ENCODE data around the gene RPS27A. TPM values are rescaled to one million over a fixed set of nuclear protein-coding genes. Genes with fewer than 3 reads are reported as not detected.
"Not testable (repeated sequence)": the region's sequence is repeated elsewhere in the genome, so short reads cannot be mapped to it uniquely, and the experiment has no call there.

Gene RPS27A
- total RNA-seq, result 1,000 to 10,000 TPM in 3 of 4 donors, 100 to 1,000 TPM in 1; 798 to 1,730 (median 1,241) TPM

- H3K4me1 ChIP-seq, result peaks cover 0 to 34% (median 18%) of the 10 kb centered on the region in 4 donors
- H3K4me3 ChIP-seq, result peak within 1 kb of the TSS; percentile 84 to 99 (median 96)
- DNase-seq (ENCODE audit: low spot score in 2 of 2), result peak; percentile 80 to 83
- H3K27me3 ChIP-seq, result no peaks in the 10 kb centered on the region
- H3K9me3 ChIP-seq, result no peaks in the 10 kb centered on the region
- TF ChIP-seq POLR2A (IDR thresholded peaks at IDR 0.05) (peak; percentile 70 to 88), EP300 (IDR thresholded peaks at IDR 0.05) (peak; percentile 39 to 95), CTCF (IDR thresholded peaks at IDR 0.05) (peak in 2 of 5 experiments; percentile 27 to 50)
- H3K36me3 ChIP-seq, result peaks cover 0 to 44% (median 0%) of the 10 kb centered on the region in 3 donors
- WGBS, 2 donors, result 0 to 1% methylated on average over 37 of the region's 37 CpGs
- H3K27ac ChIP-seq, result peak within 1 kb of the TSS; percentile 88 to 98 (median 92)
Observed at GRCh38 chr2:55232084-55232862, at the start of gene RPS27A, which contains the start of gene CLHC1. RPS27A (plus strand) TSS chr2:55232688; CDS start chr2:55232825, 137 bp downstream. CLHC1 (minus strand) TSS chr2:55232293; CDS start chr2:55222411, 9,882 bp downstream.

GRCh38 chr2:55186837-55187236 lies 45.7 kb upstream of the RPS27A start:
- H3K27ac ChIP-seq; H3K27me3 ChIP-seq; H3K4me1 ChIP-seq; H3K4me3 ChIP-seq; H3K9me3 ChIP-seq; DNase-seq (ENCODE audit: low spot score in 2 of 2): not testable (repeated sequence)
- WGBS, 2 donors, result 83 to 94% methylated on average over 8 of the region's 8 CpGs
- H3K36me3 ChIP-seq, result peaks cover 0 to 25% (median 0%) of the 10 kb centered on the region in 3 donors

GRCh38 chr2:55191888-55192287 lies 40.6 kb upstream of the RPS27A start:
- H3K9me3 ChIP-seq; H3K27ac ChIP-seq; H3K4me3 ChIP-seq; DNase-seq (ENCODE audit: low spot score in 2 of 2); H3K27me3 ChIP-seq; H3K4me1 ChIP-seq: not testable (repeated sequence)
- H3K36me3 ChIP-seq, result peaks cover 0 to 57% (median 0%) of the 10 kb centered on the region in 3 donors
- 91 to 93% methylated on average over 2 of the region's 2 CpGs for WGBS, 2 donors

GRCh38 chr2:55196526-55196925 lies 36.0 kb upstream of the RPS27A start:
- TF ChIP-seq EP300 (IDR thresholded peaks at IDR 0.05), result no peak
- no peak for TF ChIP-seq CTCF (IDR thresholded peaks at IDR 0.05)
- TF ChIP-seq POLR2A (IDR thresholded peaks at IDR 0.05), result no peak
- H3K27ac ChIP-seq, result no peak overlapping the region
- H3K27me3 ChIP-seq, result no peaks in the 10 kb centered on the region
- H3K4me3 ChIP-seq, result no peak overlapping the region
- DNase-seq (ENCODE audit: low spot score in 2 of 2), result no peak
- H3K36me3 ChIP-seq, result peaks cover 0 to 73% (median 0%) of the 10 kb centered on the region in 3 donors
- no peaks in the 10 kb centered on the region for H3K4me1 ChIP-seq
- WGBS, 2 donors, result 85 to 100% methylated on average over 2 of the region's 2 CpGs
- peaks cover 0 to 7% (median 1%) of the 10 kb centered on the region in 4 donors for H3K9me3 ChIP-seq

GRCh38 chr2:55200416-55200815 lies 32.1 kb upstream of the RPS27A start:
- TF ChIP-seq EP300 (IDR thresholded peaks at IDR 0.05) (no peak), CTCF (IDR thresholded peaks at IDR 0.05) (no peak), POLR2A (IDR thresholded peaks at IDR 0.05) (no peak)
- Histone ChIP-seq H3K9me3 (peaks cover 0 to 22% (median 1%) of the 10 kb centered on the region in 4 donors), H3K4me3 (no peak overlapping the region), H3K27ac (no peak overlapping the region), H3K27me3 (no peaks in the 10 kb centered on the region), H3K36me3 (peaks cover 0 to 90% (median 0%) of the 10 kb centered on the region in 3 donors), H3K4me1 (no peaks in the 10 kb centered on the region)
- DNase-seq (ENCODE audit: low spot score in 2 of 2), result no peak
- WGBS, 2 donors, result 93 to 98% methylated on average over 1 of the region's 1 CpG

GRCh38 chr2:55204536-55204935 lies 28.0 kb upstream of the RPS27A start:
- H3K4me3 ChIP-seq, result no peak overlapping the region
- 97 to 98% methylated on average over 3 of the region's 3 CpGs for WGBS, 2 donors
- no peaks in the 10 kb centered on the region for H3K4me1 ChIP-seq
- no peak overlapping the region for H3K27ac ChIP-seq
- TF ChIP-seq CTCF (IDR thresholded peaks at IDR 0.05) (no peak), EP300 (IDR thresholded peaks at IDR 0.05) (no peak), POLR2A (IDR thresholded peaks at IDR 0.05) (no peak)
- peaks cover 0 to 22% (median 1%) of the 10 kb centered on the region in 4 donors for H3K9me3 ChIP-seq
- H3K36me3 ChIP-seq, result peaks cover 0 to 56% (median 0%) of the 10 kb centered on the region in 3 donors
- no peaks in the 10 kb centered on the region for H3K27me3 ChIP-seq
- no peak for DNase-seq (ENCODE audit: low spot score in 2 of 2)
